Body of pancreas (tissue), 4 donors: ENCODE results near the gene KRT76. TPM values are rescaled to one million over a fixed set of nuclear protein-coding genes. Genes with fewer than 3 reads are reported as not detected.

Experiments
- ATAC-seq: fragments of 150-250 bp; one replicate; pipeline ENCODE4 v1.9.1; 2016
- DNase-seq, 4 donors: peaks; one replicate each; pipeline ENCODE4 v3.0.0-alpha.2; 2019
- H3K27ac ChIP-seq, 4 donors: fragments of 200-600 bp; sonication (generic); 1 replicate in 3 of 4; 2 replicates in 1 of 4; pipeline versions ENCODE4 v1.5.1 to v1.6.1; 2016 to 2019; ENCODE audit warnings: mild to moderate bottlenecking in 1 of 4, mixed read lengths in 1 of 4, moderate library complexity in 1 of 4
- H3K27me3 ChIP-seq, 2 donors: fragments of 200-600 bp; sonication (generic); one replicate each; pipeline ENCODE4 v1.6.0; 2016; ENCODE audit warnings: mild to moderate bottlenecking in 1 of 2
- H3K36me3 ChIP-seq, 2 donors: fragments of 200-600 bp; sonication (generic); replicated peaks in 1 of 2; 2 replicates each; pipeline ENCODE4 v1.5.1; 2016; ENCODE audit warnings: low read depth in 2 of 2; ENCODE audit not compliant: insufficient read depth in 1 of 2
- H3K4me1 ChIP-seq: fragments of 200-600 bp; sonication (generic); one replicate; pipeline ENCODE4 v1.6.0; 2016
- H3K4me3 ChIP-seq, 2 donors: fragments of 200-600 bp; sonication (generic); 1 replicate in 1 of 2; 2 replicates in 1 of 2; pipeline ENCODE4 v1.5.1; 2016 to 2019
- H3K9me3 ChIP-seq, 3 donors: fragments of 200-600 bp; sonication (generic); 1 replicate in 2 of 3; 2 replicates in 1 of 3; pipeline ENCODE4 v1.5.1; 2016
- CTCF ChIP-seq, 7 experiments: fragments of 450-650 bp in 4 of 7; fragments of 200-600 bp in 3 of 7; sonication (generic) in 3 of 7; IDR thresholded peaks; one replicate each; pipeline ENCODE4 v1.5.1; 2016 to 2019; ENCODE audit warnings: antibody characterized with exemption in 7 of 7
- POLR2A ChIP-seq, 3 donors: fragments of 450-650 bp; IDR thresholded peaks; one replicate each; pipeline ENCODE4 v1.6.1; 2016; ENCODE audit warnings: antibody characterized with exemption in 3 of 3, mild to moderate bottlenecking in 2 of 3
- WGBS, 2 donors: methylation state at CpG; one replicate each; pipeline ENCODE4 v1.1.5; 2017; 5-methylcytosine and 5-hydroxymethylcytosine counted together
- intact Hi-C: fragments of 100-400 bp; cut with DNase I; formaldehyde crosslinking; loops from one replicate; pipeline ENCODE4 v1.15.1; 2023
- total RNA-seq, 2 donors: library from RNA; depleted of rRNA; stranded (reverse); fragments of >200 nt; gene quantifications; one replicate each; pipeline ENCODE4 v1.1.0, GENCODE V29; 2016

Gene KRT76
- total RNA-seq, 2 donors from 2014 or later, result not detected

- H3K27ac ChIP-seq, result no peak overlapping the region
- no peaks in the 10 kb centered on the region for H3K27me3 ChIP-seq
- no peak for DNase-seq
- H3K4me1 ChIP-seq, result no peaks in the 10 kb centered on the region
- ATAC-seq, result no peak
- H3K36me3 ChIP-seq, result no peaks in the 10 kb centered on the region
- no peak overlapping the region for H3K4me3 ChIP-seq
- no peaks in the 10 kb centered on the region for H3K9me3 ChIP-seq
- WGBS, 2 donors, result 41 to 62% methylated on average over 1 of the region's 1 CpG
- TF ChIP-seq CTCF (IDR thresholded peaks at IDR 0.05), result no peak
- no peak for TF ChIP-seq POLR2A (IDR thresholded peaks at IDR 0.05)
- intact Hi-C loops, result no loop called here
Measured at GRCh38 chr12:52767020-52767379, 10.1 kb downstream of the KRT76 start.

GRCh38 chr12:52766351-52767019, 10.7 kb downstream of the KRT76 start:
- Histone ChIP-seq H3K4me3 (no peak overlapping the region), H3K27me3 (no peaks in the 10 kb centered on the region), H3K27ac (no peak overlapping the region), H3K36me3 (no peaks in the 10 kb centered on the region), H3K4me1 (no peaks in the 10 kb centered on the region), H3K9me3 (no peaks in the 10 kb centered on the region)
- ATAC-seq (no peak), DNase-seq (no peak)
- intact Hi-C loops, result no loop called here
- 79% methylated on average over 5 of the region's 5 CpGs for WGBS, 2 donors
- TF ChIP-seq CTCF (IDR thresholded peaks at IDR 0.05) (no peak), POLR2A (IDR thresholded peaks at IDR 0.05) (no peak)

- ATAC-seq, result no peak
- WGBS, 2 donors, result 38 to 63% methylated on average over 1 of the region's 1 CpG
- no peaks in the 10 kb centered on the region for H3K9me3 ChIP-seq
Measured at GRCh38 chr12:52765702-52766101, 11.4 kb downstream of the KRT76 start.

GRCh38 chr12:52763991-52764390, 13.2 kb downstream of the KRT76 start:
- Histone ChIP-seq H3K36me3 (no peaks in the 10 kb centered on the region), H3K9me3 (peaks cover 0 to 7% (median 0%) of the 10 kb centered on the region in 3 donors), H3K4me1 (no peaks in the 10 kb centered on the region), H3K27ac (no peak overlapping the region), H3K27me3 (no peaks in the 10 kb centered on the region), H3K4me3 (no peak overlapping the region)
- intact Hi-C loops, result no loop called here
- 54 to 57% methylated on average over 2 of the region's 2 CpGs for WGBS, 2 donors
- no peak for ATAC-seq
- DNase-seq, result no peak
- TF ChIP-seq CTCF (IDR thresholded peaks at IDR 0.05), result no peak

More at GRCh38 chr12:52765702-52766101, 11.4 kb downstream of the KRT76 start:
- H3K36me3 ChIP-seq, result no peaks in the 10 kb centered on the region
- no peak overlapping the region for H3K4me3 ChIP-seq
- intact Hi-C loops, result no loop called here
- no peaks in the 10 kb centered on the region for H3K4me1 ChIP-seq
- DNase-seq, result no peak
- no peak overlapping the region for H3K27ac ChIP-seq
- no peak for TF ChIP-seq POLR2A (IDR thresholded peaks at IDR 0.05)
- no peak for TF ChIP-seq CTCF (IDR thresholded peaks at IDR 0.05)
- no peaks in the 10 kb centered on the region for H3K27me3 ChIP-seq

- Histone ChIP-seq H3K4me1 (no peaks in the 10 kb centered on the region), H3K4me3 (no peak overlapping the region), H3K27me3 (no peaks in the 10 kb centered on the region), H3K36me3 (no peaks in the 10 kb centered on the region), H3K27ac (no peak overlapping the region), H3K9me3 (peaks cover 0 to 7% (median 0%) of the 10 kb centered on the region in 3 donors)
- no peak for ATAC-seq
- TF ChIP-seq POLR2A (IDR thresholded peaks at IDR 0.05) (no peak), CTCF (IDR thresholded peaks at IDR 0.05) (no peak)
- WGBS, 2 donors, result 62 to 76% methylated on average over 9 of the region's 9 CpGs
- intact Hi-C loops, result no loop called here
- no peak for DNase-seq
Measured at GRCh38 chr12:52763036-52763659, 14.0 kb downstream of the KRT76 start.
